Stimulated activated CD4-positive, alpha-beta T cell treated with anti-CD3 and anti-CD28 coated beads, Interleukin-4, amount 100 ng/mL, for 4 hours (primary cell): ENCODE results near the gene SRGAP3.

Source experiments
- DNase-seq, 2 experiments: peaks; one replicate each; pipeline ENCODE4 v3.0.0-alpha.2; 2020

SRGAP3 gene

DNA sequence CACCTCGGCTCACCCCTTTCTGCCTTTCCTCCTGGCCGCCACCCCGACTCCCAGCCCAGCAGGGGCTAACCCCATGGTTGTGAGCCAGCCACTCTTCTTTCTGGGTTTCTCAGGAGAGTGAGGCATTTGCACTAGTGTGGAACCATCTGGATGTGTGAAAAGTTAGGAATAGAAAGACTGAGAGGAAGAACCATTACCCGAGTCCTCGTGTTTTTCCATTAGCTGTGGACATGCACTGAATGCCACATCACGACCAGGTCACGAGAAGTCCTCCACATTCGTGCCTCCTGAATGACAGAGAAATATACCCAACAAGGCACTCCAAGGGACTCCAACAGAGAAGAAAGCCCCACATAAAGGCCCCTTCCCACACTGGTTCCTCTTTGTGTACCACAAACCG, 268.1 kb downstream of the SRGAP3 start:
- DNase-seq: no peak

DNA sequence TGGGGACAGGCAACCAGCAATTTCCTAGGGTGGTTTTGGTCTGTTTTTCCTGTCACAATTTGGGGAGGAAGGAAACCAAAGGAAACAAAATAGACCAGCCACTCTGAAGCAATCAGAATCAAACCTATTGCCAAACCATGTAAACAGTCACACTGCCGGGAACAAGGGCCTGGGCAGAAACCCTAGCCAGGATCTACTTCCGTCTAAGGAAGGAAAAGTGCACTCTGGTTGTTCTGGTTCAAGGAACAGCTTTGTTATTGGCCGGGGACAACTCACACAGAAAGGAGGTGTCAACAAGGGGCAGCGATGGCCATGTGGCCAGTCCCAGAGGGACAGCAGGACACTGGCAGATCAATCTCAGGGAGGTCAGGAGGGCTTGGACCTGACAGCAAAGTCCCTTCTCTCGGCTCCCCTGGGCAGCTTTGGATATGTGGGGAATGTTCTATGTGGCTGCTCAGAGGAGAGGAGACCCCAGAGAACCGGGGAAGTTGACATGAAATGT, 268.6 kb downstream of the SRGAP3 start:
- no peak for DNase-seq

DNA sequence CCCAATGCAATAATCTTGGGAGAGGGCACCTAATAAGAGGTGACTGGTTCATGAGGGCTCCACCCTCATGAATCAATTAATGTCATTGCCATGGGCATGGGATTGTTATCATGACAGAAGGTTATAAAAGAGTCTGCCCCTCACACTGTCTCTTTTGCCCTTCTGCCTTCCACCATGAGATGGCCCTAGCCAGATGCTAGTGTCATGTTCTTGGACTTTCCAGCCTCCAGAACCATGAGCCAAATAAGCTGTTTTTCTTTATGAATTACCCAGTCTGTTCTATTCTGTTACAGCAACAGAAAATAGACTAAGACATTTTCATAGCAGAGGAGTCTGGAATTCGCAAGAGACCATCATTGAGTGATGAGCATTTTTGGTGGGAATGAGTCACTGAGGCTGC, 270.2 kb downstream of the SRGAP3 start:
- DNase-seq: no peak

DNA sequence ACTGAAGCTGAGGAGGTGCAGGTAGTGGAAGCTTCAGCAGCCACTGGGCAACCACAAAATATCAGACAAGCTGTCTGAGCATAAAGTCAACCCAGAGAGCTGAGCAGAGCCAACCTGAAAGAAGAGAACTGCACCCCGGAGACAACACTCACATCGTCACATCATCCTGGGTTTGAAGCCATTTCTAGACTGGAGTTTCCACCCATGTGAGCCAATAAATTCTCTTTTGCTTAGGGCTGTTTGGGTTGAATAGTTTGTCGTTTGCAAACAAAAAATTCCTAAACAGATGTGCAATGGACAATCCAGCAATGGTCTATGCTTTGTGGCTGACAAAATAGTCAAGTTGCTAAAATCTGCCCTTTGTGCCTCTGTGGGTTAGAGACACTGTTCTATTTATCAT, 270.9 kb downstream of the SRGAP3 start:
- no peak for DNase-seq

DNA sequence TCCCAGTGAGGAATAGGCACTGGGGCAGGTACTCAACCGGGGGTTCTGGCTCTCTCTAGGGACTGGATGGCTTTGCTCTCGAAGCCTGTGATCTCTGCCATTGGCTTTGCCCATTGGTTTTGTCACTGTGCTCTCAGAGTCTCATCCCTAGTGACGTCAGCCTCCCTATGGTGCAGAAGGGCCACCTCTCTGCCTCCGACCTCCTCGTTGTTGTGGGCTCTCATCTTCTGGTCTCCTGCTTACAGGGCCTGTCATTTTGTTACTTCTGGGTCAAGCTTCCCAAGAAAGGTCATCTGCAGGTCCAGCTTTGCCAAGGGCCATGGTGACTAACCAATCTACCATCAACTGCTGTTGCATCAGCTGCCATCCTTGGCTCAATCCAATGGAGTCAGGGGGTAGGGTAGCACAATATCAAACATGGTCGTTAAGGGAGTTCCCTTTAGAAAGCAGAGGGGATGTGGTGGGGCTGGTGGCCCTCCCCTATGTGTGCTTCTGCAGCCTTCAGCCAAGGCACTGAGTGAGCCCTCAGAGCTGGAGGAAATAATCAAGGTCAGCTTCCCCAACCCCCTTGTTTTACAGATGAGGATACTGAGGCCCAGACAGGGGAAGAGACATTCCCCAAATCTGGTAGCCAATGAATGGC, 272.8 kb downstream of the SRGAP3 start:
- no peak for DNase-seq

DNA sequence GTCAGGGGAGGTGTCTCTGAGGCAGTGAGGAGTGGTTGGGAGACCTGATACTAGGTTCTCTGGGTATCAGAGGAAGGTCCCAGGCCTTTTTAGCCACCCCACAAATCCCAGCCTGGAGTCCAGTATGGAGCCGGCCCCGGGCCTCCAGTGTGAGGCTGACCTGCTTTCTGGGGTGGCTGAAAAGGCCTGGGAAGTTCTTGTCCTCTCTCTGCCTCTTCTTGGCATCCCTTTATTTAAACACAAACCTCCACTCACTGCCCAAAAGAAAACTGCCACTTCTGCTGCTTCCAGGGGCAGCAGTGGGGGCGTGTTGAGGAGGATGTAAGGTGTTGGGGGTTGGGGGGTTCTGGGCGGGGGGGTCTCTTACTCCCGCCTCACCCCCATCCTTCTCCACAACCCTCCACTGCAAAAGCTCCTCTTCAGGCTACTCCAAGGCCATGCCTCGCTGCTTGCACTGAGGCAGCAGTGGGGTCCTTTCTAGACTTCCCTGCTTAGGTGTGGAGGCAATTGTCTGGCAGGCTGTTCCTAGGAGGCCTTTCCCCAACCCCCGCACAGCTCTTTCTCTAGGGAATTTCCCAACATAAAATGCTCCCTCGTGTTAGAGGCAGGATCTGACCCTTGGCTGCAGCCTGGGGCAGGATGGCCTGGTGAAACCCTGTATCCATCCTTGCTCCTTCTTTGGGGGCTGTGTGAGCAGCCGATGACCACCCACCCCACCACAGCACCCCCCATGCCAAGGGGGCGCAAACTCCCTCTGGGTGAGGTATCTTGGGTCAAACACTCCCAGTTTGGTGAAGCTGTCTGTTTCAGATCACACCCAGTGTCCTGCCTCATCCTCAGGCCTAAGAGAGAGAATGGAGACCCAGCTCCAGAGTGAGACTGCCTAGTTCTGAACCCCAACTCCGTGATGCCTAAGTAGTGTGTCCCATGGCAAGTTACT, 274.1 kb downstream of the SRGAP3 start:
- no peak for DNase-seq

DNA sequence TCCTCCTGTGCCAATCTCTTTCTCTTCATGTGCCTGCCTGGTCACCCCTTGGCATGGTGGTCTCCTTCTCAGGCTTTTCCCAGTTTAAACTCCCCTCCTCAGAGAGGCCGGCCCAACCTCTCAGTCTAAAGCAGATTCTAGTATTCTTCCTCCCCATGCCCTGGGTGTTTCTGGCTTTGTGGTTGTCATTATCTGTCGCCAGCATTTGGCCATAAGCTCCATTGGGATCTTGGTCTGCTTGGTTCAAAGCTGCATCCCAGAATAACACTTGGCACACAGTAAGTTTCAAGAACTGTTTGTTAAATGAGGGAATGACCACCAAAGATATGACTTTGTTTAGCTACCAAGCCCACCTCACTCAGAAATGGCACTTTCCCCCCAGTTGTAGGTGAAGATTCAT, 275.0 kb downstream of the SRGAP3 start:
- no peak for DNase-seq

DNA sequence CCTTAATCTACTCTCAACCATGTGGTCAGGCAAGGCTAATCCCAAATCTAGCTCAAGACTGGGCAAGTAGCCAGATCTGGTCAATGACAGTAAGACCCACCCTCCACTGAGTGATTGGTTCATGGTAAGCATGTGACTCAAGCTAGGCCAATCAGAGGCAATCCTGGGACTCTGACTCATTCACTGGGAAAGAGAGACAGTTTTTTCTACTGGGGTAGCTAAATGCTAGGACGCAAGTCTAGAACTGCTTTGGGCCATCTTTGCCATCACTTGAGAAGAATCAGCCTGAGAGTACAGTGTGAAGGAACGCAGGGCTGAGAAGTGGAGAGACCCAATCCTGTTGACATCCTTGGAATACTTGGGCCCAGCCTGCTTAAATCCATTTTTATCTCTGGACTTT, 276.8 kb downstream of the SRGAP3 start:
- no peak for DNase-seq

DNA sequence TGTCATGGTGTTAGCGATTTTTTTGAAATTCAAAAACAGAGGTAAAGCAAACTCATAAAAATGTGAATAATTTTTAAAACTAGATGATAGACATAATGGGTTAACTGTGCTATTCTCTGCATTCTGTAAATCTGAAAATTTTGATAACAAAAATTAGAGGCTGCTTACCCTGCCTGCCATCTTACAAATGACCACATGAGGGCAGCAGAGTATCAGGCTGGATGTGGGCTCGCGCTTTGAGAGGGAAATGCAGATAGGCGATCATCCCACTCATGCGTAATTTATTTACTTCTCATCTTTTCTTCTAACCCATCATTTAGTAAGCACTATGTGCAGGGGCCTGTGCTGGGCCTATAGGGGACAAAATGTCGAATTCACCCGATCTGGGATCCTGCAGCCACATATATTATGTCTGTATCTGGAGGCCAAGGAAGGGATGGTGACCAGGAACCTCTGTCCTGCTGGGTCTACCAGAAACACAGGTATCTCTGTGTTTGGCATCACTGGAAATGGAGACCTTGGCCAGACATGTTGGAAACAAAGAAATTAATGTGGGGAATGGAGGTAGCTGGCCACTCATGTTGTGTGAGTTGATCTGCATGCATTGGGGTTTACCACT, 278.4 kb downstream of the SRGAP3 start:
- peak; percentile 61 to 65 for DNase-seq

DNA sequence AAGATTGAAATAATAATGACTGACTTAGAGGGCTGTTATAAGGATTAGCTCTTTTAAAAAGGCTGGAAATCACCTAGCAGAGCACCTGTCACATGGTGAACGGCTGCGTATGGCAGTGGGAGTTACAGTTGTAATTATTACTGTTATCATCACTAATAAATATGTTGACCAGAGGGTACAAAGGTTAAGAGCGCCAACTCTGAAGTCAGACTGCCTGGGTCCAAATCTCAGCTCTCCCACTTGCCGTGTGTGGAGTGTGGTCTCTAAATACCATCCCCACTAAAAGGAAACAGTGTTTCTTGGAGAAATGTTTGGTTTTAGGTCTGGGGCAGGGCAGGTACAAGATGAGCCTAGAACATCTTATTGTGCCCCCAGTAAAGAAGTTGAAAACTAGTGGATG, 280.2 kb downstream of the SRGAP3 start:
- DNase-seq: no peak

DNA sequence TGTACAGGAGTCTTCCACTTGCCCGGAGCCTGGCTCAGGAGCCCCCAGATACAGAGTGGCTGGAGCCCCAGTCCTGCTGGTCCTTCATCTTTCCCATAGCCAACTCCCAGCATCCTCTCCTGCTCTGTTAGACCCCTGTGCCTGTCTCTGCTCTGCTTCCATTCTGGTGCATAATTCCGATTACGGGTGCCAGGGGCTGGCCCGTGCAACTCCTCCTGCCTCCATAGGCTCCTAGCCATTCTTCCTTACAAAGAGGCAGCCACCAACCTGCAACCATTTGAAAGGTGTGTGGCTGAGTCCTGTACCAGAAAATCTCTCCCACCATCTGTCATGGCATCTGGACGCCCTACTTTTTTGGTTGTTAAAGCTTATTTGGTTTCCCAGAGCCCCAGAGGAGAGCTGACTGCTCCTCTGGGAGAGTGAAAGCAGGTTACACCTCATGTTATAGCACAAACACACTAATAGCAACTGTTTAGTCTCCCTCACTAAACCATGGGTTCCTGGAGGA, 281.0 kb downstream of the SRGAP3 start:
- no peak for DNase-seq

DNA sequence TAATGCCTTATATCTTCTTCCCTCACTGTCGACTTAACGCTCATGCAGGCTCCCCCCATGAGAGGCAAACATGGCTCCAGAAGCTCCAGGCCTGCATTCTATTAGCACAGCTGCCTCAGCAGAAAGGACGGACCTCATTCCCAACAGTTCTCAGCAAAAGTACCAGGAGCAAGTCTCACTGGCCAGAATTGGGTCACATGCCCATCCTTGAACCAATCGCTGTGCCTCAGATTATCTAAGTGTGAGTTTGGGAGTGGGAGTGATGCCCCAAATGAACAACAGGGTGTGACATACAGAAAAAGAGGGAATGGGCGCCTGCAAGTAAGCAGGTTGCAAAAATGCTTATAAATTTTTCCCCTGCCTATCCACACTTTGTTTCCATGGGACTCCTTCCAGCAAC, 281.9 kb downstream of the SRGAP3 start:
- no peak for DNase-seq

DNA sequence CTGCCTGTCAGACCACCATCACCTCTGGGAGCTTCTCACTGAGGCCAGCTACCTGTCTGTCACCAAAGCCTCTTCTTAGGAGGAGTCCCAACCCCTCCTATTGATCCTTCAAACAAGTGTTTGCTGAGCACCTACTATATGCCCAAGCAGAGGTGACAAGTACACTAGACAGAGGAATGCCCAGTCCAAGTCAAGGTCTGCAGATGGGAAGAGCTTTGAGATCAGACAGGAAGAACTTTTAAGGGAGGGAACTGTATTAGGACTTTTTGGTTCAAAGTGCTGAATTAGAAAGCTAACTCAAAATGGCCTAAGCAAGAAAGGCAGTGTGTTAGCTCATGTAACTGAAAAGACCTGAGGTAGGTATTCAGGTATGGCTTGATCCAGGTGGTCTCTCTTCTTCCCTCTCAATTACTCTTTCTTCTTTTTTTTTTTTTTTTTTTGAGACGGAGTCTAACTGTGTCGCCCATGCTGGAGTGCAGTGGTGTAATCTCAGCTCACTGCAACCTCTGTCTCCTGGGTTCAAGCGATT, 282.6 kb downstream of the SRGAP3 start:
- no peak for DNase-seq

DNA sequence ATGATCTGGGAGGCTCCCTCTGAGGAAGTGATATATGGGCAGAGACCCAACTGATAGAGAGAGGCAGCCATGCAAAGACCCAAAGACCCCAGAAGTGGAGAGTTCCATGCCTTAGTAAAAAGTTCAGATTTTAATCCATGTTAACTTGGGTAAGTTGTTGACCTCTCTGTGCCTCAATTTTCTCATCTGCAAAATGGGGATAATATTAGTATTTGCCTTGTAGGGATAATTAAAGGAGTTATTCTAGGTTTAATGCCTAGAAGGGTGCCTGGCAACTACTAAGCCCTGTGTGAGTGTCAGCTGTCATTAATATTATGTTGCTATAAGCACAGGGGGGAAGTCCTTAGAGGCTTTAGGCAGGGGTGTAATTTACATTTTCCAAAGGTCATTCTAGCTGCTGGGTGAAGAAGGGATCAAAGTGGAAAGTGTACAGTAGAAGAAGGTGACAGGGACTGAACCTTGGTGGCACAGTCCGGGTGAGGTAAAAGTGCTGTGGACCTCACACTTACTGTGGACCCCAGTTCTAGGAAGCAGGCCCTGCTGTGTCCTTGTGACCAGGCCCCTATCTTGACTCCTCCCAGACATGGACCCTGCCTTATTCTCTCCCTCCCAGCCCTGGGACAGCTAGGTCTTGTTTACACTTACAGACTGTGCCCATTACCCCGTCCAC, 283.2 kb downstream of the SRGAP3 start:
- DNase-seq: no peak

DNA sequence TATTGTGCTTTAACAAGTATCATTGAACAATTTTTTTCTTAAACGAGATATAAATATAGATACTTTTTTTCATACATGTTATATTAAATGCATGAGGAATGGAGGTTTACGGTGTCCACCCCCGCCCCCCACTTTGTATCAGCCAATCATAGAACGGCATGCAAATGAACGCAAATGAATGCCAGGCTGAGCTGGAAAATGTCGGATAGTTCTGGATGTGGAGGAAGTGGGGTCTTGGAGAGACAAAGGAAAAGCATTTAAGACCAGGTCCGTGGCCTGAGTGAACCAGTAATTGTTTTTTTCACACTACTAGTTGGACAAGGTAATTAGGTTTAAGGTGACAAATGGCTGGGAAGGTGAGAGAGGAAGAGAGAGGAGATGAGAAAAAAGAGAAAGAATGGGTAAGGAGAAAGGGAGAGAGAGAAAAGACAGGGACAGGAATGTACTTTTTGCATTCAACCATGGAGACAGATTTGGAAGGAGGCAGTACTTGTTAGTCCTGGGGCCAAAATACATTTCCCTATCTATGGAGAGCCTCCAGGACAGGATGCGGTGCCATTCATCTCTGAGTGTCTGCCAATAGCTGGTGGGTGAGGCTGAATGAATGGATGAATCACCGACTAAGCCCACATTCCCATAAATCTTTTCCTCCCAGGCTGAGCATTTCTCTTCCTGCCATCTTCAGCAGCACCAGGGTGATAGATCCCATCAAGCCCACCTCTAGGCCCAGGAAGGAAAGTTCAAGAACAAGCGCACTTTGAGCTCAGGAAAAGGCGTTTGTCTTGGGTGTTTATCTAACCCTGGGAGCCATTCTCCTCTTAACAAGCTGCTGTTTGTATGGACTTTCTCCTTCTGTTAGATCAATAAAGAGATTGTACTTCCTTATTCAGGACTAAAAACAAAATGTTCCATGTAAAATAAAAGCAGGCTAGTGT, 284.7 kb downstream of the SRGAP3 start:
- DNase-seq: no peak

DNA sequence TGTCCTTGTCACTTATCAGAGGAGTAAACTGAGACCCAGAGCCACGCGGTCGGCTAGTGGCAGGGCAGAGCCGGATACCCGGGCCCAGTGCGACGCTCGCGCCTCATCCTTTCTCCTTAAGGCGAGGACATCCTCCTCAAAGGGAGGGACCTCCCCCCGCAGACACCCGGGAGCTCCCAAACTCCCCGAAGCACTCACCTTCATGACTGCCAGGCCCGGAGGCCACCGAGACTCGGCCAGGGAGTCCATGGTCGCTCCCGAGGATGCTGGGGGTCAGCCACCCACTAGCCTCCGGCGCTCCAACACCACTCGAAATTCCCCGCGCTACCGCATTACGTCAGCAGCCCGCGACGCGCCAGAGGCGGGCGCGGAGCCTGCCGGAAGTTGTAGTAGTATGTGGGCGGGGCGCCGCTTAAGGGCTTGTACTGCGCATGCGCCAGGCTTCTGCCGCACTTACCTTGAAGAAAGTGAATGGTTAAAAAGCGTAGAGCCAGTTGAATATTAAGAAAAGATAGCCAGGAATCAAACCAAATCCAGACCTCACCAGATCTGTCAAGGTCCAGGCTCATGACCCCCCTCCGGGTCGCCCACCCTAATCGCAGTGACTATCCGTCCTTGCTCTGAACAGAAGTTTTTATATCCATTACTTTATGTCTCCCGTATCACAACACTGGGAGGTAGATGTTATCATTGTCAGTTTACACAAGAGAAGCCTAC, 286.2 kb downstream of the SRGAP3 start, which contains the start of gene RAD18:
Gene RAD18 (minus strand): TSS at position 336 of the 717 bp plus-strand sequence. CDS start 87 bp downstream, at position 249.
- peak; percentile 88 for DNase-seq

DNA sequence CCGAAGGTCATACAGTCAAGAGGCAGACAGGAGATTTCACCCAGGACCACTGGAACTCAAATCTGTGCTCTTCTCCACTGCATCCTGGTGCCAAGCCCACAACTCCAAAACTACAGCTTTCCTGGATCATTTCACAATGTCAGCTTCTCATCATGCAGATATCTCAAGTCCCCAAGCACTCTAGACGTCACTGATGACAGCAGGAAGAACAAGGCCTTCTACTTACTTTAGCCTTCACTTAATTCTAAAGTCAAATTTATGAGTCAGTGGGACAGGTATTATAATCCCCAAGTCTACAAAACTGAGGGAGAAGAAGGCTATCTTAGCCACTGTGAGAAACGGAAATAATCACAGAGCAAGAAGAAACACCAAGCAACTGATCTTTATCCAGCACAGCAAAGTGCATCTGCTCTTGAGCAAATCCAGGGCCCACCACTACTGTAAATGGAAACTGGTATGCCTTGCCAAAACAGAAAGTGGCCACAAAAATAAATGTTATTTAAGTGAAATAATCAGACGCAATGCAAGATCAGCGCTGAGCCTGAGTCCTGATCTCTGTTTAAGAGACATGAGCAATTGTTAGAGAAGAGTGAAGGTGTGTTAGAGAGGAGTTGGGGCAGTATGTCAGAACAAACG, 287.1 kb downstream of the SRGAP3 start:
- no peak for DNase-seq

DNA sequence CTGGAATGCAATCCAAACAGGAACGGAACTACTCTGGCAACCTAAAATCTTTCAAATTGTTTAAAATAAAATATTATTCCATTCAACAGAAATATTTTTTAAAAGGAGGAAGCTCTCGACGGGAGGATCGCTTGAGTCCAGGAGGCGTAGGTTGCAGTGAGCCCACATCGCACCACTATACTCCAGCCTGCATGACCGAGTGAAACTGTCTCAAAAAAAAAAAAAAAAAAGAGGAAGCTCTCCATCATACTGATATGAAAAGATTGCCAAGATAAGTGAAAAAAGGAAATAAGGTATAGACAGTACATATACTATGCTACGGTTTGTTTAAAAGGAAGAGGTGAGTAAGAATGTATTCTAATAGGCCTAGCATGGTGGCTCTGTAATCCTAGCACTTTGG, 289.8 kb downstream of the SRGAP3 start:
- no peak for DNase-seq

DNA sequence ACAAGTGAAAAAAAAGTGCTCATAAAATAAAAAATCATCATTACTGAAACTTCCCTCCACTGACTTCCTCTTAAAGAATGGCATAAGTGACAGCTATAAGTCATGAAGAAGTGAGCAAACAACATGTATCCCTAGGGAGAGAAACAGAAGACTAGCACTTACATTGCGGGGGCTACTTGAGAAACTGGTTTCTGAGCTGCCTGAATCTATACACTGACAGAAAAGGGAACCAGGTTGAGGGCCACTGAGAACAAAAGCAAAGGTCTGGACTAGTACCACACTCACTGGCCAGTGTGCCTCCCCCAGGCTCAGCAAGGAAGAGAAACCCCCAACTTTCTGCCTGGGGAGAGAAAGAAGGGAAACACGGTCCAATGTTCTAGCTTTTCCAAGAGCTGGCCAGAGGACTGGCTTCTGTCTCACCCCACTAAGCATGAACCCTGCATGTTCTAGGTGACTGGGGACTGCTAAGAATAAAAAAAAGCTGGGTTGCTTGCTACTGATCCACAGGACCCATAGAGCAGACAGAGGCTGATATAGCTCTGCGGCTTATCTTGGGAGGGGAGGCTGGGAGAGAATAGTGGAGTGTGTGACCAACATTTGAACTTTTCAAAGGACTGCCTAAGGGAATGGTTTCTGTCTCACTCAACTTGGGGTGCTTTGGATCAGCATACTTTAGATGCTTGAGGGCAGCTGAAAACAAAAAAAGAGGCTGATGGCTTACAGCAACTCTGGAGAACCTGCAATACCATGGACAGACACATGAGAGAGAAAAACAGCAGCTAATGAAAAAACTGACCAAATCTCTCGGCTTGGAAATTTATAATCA, 294.3 kb downstream of the SRGAP3 start:
- DNase-seq: no peak
